ENCODE measurements around the gene IGFBP6. TPM values are rescaled to one million over a fixed set of nuclear protein-coding genes. Genes with fewer than 3 reads are reported as not detected.

Gene IGFBP6
- total RNA-seq, 6 experiments from 2014 or later, result 1.7 to 25.4 (median 4.9) TPM

- peak; percentile 64 to 69 (median 67) for ATAC-seq
- WGBS (ENCODE audit: insufficient coverage, low coverage, low lambda C conversion rate, missing lambda C conversion rate), result 29% methylated on average over 17 of the region's 24 CpGs
- intact Hi-C loops (cut with DNase I), result loop anchor here (5.0 to 10.0 kb wide), 4 partner anchors 36 to 129 kb away; partner anchors contain the start of gene SOAT2 (in 1 of the 2)
- peak in 2 of 3 donors; percentile 79 for DNase-seq
- TF ChIP-seq CTCF (IDR thresholded peaks at IDR 0.05) (peak; percentile 85 to 89 (median 87)), POLR2A (IDR thresholded peaks at IDR 0.05) (no peak)
- H3K9me3 ChIP-seq, result no peaks in the 10 kb centered on the region
- peaks cover 0 to 32% (median 17%) of the 10 kb centered on the region in 4 donors for H3K36me3 ChIP-seq
- peak overlapping the region; percentile 6 to 23 (median 20) for H3K27ac ChIP-seq
- H3K4me3 ChIP-seq, result no peak overlapping the region
- peaks cover 0 to 13% (median 7%) of the 10 kb centered on the region in 4 donors for H3K4me1 ChIP-seq
- H3K27me3 ChIP-seq, result no peaks in the 10 kb centered on the region
These were observed 31.2 kb upstream of the IGFBP6 start for GRCh38 chr12:53065975-53066931.

- intact Hi-C loops (cut with DNase I), result loop anchor here (5.0 to 10.0 kb wide), 4 partner anchors 35 to 127 kb away; partner anchors contain the start of gene SOAT2 (in 1 of the 2)
- no peak overlapping the region for H3K4me3 ChIP-seq
- H3K27me3 ChIP-seq, result no peaks in the 10 kb centered on the region
- peaks cover 0 to 4% (median 0%) of the 10 kb centered on the region in 4 donors for H3K4me1 ChIP-seq
- H3K27ac ChIP-seq, result no peak overlapping the region
- TF ChIP-seq POLR2A (IDR thresholded peaks at IDR 0.05), result no peak
- no peak for TF ChIP-seq CTCF (IDR thresholded peaks at IDR 0.05)
- ATAC-seq (no peak), DNase-seq (no peak)
- no peaks in the 10 kb centered on the region for H3K9me3 ChIP-seq
- peaks cover 0 to 24% (median 10%) of the 10 kb centered on the region in 4 donors for H3K36me3 ChIP-seq
- 69% methylated on average over 6 of the region's 7 CpGs for WGBS (ENCODE audit: insufficient coverage, low coverage, low lambda C conversion rate, missing lambda C conversion rate)
These were observed 30.1 kb upstream of the IGFBP6 start for GRCh38 chr12:53067074-53067992.

DNA sequence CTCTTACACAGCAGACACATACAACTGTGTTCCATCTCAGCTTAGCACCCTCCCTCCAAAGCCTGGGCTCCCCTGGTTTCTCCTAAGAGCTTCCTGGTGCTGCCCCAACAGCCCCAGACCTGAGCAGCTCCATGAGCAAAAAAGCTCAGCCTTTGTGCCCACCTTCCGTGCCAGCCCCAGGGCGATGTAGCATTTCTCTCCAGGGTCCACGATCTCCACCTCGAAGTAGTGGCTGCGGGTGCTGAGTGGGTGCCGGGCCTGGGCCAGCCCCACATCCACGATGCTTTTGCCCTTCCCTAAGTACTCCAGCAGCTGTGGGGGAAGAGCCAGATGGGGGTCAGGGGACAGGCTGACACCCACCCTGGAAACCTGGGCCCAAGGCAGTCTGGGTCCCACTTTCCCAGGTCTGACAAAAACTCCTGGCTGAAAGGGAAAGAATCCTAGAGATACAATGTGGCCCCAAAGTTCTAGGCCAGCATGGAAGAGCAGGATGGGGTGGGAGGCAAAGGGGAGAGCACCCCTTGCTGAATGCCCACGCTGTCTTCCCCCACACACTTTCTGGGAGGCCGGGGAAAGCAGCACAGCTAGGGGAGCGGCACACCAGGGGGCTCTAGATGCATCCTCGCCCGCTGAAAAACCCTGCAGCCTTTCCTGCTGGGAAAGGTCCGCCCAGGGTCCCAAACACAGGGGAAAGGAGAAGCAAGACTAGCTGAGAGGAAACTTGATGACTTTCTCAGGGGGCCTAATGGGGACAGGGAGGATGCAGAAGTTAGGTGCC, 29.3 kb upstream of the IGFBP6 start:
- H3K27ac ChIP-seq, result no peak overlapping the region

More for the DNA sequence above, 29.3 kb upstream of the IGFBP6 start:
- ATAC-seq, result no peak
- no peak for DNase-seq
- no peak overlapping the region for H3K4me3 ChIP-seq
- intact Hi-C loops (cut with DNase I), result loop anchor here (5.0 to 10.0 kb wide), 4 partner anchors 34 to 127 kb away; partner anchors contain the start of gene SOAT2 (in 1 of the 2)
- H3K36me3 ChIP-seq, result peaks cover 0 to 22% (median 6%) of the 10 kb centered on the region in 4 donors
- H3K9me3 ChIP-seq, result no peaks in the 10 kb centered on the region
- peaks cover 0 to 3% (median 0%) of the 10 kb centered on the region in 4 donors for H3K4me1 ChIP-seq
- H3K27me3 ChIP-seq, result no peaks in the 10 kb centered on the region
- WGBS (ENCODE audit: insufficient coverage, low coverage, low lambda C conversion rate, missing lambda C conversion rate), result 88% methylated on average over 7 of the region's 13 CpGs
- no peak for TF ChIP-seq CTCF (IDR thresholded peaks at IDR 0.05)

All from right lobe of liver (tissue), 6 donors.